WTC11 (cell line): ENCODE measurements around the gene SEMA4D. TPM values are rescaled to one million over a fixed set of nuclear protein-coding genes. Genes with fewer than 3 reads are reported as not detected.

Source experiments
- ATAC-seq: fragments of 200-7000 bp; cut with Tn5 transposase; 2 replicates; pipeline ENCODE4 v1.10.0; 2021; ENCODE audit warnings: mild to moderate bottlenecking, moderate library complexity
- CTCF ChIA-PET: fragments of 300-600 bp; sonication (Branson Sonifier 250); formaldehyde crosslinking; loops from one replicate; lab custom pipeline; 2021; ENCODE audit warnings: antibody characterized with exemption; lab: Charles Lee
- POLR2A ChIA-PET: fragments of 350-600 bp; sonication (Branson Sonifier 250); formaldehyde crosslinking; loops from one replicate; lab custom pipeline; 2021; ENCODE audit warnings: antibody characterized with exemption; lab: Charles Lee
- DNase-seq: peaks from one replicate; pipeline ENCODE4 v3.0.0; 2021; ENCODE audit warnings: low spot score
- H3K27ac Mint-ChIP-seq: 2 replicates; pipeline ENCODE4 v1.8.0; 2021; ENCODE audit warnings: mixed read lengths
- H3K27me3 Mint-ChIP-seq: 2 replicates; pipeline ENCODE4 v1.8.0; 2021; ENCODE audit warnings: low read depth, mild to moderate bottlenecking, moderate library complexity, mixed read lengths
- H3K36me3 Mint-ChIP-seq: 2 replicates; pipeline ENCODE4 v1.8.0; 2021; ENCODE audit warnings: mixed read lengths
- H3K4me1 Mint-ChIP-seq: 2 replicates; pipeline ENCODE4 v1.8.0; 2022; ENCODE audit warnings: mixed read lengths
- H3K4me3 Mint-ChIP-seq: 2 replicates; pipeline ENCODE4 v1.8.0; 2021; ENCODE audit warnings: mild to moderate bottlenecking, moderate library complexity, mixed read lengths
- H3K9me3 Mint-ChIP-seq: 2 replicates; pipeline ENCODE4 v1.8.0; 2021; ENCODE audit warnings: mixed read lengths
- CBFB ChIP-seq: sonication (generic); formaldehyde crosslinking; IDR thresholded peaks from 2 replicates; pipeline ENCODE4 v1.8.1; 2022; ENCODE audit warnings: mild to moderate bottlenecking, low read depth, missing genetic modification reagents
- ETV6 ChIP-seq: sonication (generic); formaldehyde crosslinking; IDR thresholded peaks from 2 replicates; pipeline ENCODE4 v1.8.1; 2022; ENCODE audit warnings: mild to moderate bottlenecking, missing genetic modification reagents
- FOXK1 ChIP-seq: sonication (generic); formaldehyde crosslinking; IDR thresholded peaks from 2 replicates; pipeline ENCODE4 v1.8.0; 2022; ENCODE audit warnings: mild to moderate bottlenecking, moderate library complexity, missing genetic modification reagents
- GABPB1 ChIP-seq: sonication (generic); formaldehyde crosslinking; IDR thresholded peaks from 2 replicates; pipeline ENCODE4 v1.8.1; 2023; ENCODE audit warnings: mild to moderate bottlenecking, missing genetic modification reagents
- GTF2I ChIP-seq: fragments of 250-450 bp; sonication (Bioruptor Pico); conservative IDR thresholded peaks from 2 replicates; pipeline ENCODE4 v1.4.0; 2021; ENCODE audit warnings: mild to moderate bottlenecking
- HMGA2 ChIP-seq: fragments of 250-450 bp; sonication (Bioruptor Pico); IDR thresholded peaks from 2 replicates; pipeline ENCODE4 v1.4.0; 2021; ENCODE audit warnings: mild to moderate bottlenecking, moderate library complexity
- IRF2 ChIP-seq: sonication (generic); formaldehyde crosslinking; IDR thresholded peaks from 2 replicates; pipeline ENCODE4 v1.8.0; 2022; ENCODE audit warnings: low read depth, missing genetic modification reagents, borderline replicate concordance
- JUN ChIP-seq: sonication (generic); formaldehyde crosslinking; IDR thresholded peaks from 2 replicates; pipeline ENCODE4 v1.8.0; 2023; ENCODE audit warnings: mild to moderate bottlenecking, missing genetic modification reagents
- MYBL2 ChIP-seq: sonication (generic); formaldehyde crosslinking; IDR thresholded peaks from 2 replicates; pipeline ENCODE4 v1.8.1; 2023; ENCODE audit warnings: mild to moderate bottlenecking, moderate library complexity, missing genetic modification reagents
- NFATC4 ChIP-seq: fragments of 250-450 bp; sonication (Bioruptor Pico); IDR thresholded peaks from 2 replicates; pipeline ENCODE4 v1.9.0; 2021; ENCODE audit warnings: mild to moderate bottlenecking
- NFYB ChIP-seq: sonication (generic); formaldehyde crosslinking; conservative IDR thresholded peaks from 2 replicates; pipeline ENCODE4 v1.8.0; 2022; ENCODE audit warnings: low read depth, missing genetic modification reagents
- SMAD4 ChIP-seq: sonication (generic); formaldehyde crosslinking; IDR thresholded peaks from 2 replicates; pipeline ENCODE4 v1.8.0; 2022; ENCODE audit warnings: mild to moderate bottlenecking, missing genetic modification reagents
- SP1 ChIP-seq: sonication (generic); formaldehyde crosslinking; conservative IDR thresholded peaks from 2 replicates; pipeline ENCODE4 v1.8.1; 2022; ENCODE audit warnings: missing genetic modification reagents
- ZNF396 ChIP-seq: fragments of 250-450 bp; sonication (Bioruptor Pico); IDR thresholded peaks from 2 replicates; pipeline ENCODE4 v1.8.0; 2021; ENCODE audit warnings: mild to moderate bottlenecking, moderate library complexity, borderline replicate concordance
- ZNF416 ChIP-seq: fragments of 250-450 bp; sonication (Bioruptor Pico); IDR thresholded peaks from 2 replicates; pipeline ENCODE4 v1.9.0; 2021; ENCODE audit warnings: mild to moderate bottlenecking, inconsistent platforms
- total RNA-seq: library from RNA; stranded (reverse); gene quantifications from 3 replicates; pipeline ENCODE4 v1.2.3, GENCODE V29; 2021
- TF ChIP-seq, protein P1 (sequence below): sonication (generic); formaldehyde crosslinking; IDR thresholded peaks from 2 replicates; pipeline ENCODE4 v1.8.1; 2023; ENCODE audit warnings: mild to moderate bottlenecking, missing genetic modification reagents
- TF ChIP-seq, protein P2 (sequence below): sonication (generic); formaldehyde crosslinking; IDR thresholded peaks from 2 replicates; pipeline ENCODE4 v1.8.1; 2023; ENCODE audit warnings: mild to moderate bottlenecking, moderate library complexity, missing genetic modification reagents
- TF ChIP-seq, protein P3 (sequence below): sonication (generic); formaldehyde crosslinking; conservative IDR thresholded peaks from 2 replicates; pipeline ENCODE4 v1.8.1; 2023; ENCODE audit warnings: mild to moderate bottlenecking, low read depth, missing genetic modification reagents, moderate library complexity
- TF ChIP-seq, protein P4 (sequence below): sonication (generic); formaldehyde crosslinking; IDR thresholded peaks from 2 replicates; pipeline ENCODE4 v1.8.0; 2022; ENCODE audit warnings: mild to moderate bottlenecking, missing genetic modification reagents
- TF ChIP-seq, protein P5 (sequence below): sonication (generic); formaldehyde crosslinking; IDR thresholded peaks from 2 replicates; pipeline ENCODE4 v1.8.0; 2022; ENCODE audit warnings: mild to moderate bottlenecking, missing genetic modification reagents
- TF ChIP-seq, protein P6 (sequence below): sonication (generic); formaldehyde crosslinking; IDR thresholded peaks from 2 replicates; pipeline ENCODE4 v1.8.0; 2022; ENCODE audit warnings: mild to moderate bottlenecking, missing genetic modification reagents

The SEMA4D gene
- total RNA-seq, 1 experiment from 2014 or later: 67.8 TPM

DNA sequence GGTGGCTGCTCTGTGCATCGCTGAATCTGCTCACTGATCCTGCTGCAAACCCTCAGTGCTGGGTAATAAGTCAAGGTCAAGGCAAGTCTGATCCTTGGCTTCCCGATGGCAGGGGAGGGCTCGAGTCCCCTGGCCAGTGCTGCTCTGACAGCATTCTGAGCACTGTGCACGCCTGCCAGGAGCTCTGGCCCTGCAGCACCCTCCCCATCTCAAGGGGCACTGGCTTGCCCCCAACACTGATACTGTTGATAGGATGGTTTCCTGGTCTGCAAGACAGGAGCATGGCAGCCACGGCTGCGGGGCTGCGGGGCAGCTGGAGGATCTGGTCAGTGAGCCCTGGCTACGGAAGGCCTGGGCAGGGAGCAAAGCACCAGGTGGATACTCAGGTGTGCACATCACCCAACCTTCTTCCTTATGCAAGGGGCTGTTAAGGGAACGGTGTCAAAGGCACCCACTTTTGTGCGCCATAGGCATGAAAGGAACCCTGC, 107.8 kb downstream of the SEMA4D start:
- Mint-ChIP-seq H3K27me3 (no peaks in the 10 kb centered on the region), H3K9me3 (no peaks in the 10 kb centered on the region), H3K27ac (no peak overlapping the region), H3K4me1 (no peaks in the 10 kb centered on the region), H3K4me3 (no peak overlapping the region), H3K36me3 (peaks cover 68% of the 10 kb centered on the region)
- TF ChIP-seq CBFB (CRISPR knock-in tag) (no peak), NFYB (CRISPR knock-in tag) (no peak), SP1 (CRISPR knock-in tag) (no peak)
- TF ChIP-seq, protein P1, sequence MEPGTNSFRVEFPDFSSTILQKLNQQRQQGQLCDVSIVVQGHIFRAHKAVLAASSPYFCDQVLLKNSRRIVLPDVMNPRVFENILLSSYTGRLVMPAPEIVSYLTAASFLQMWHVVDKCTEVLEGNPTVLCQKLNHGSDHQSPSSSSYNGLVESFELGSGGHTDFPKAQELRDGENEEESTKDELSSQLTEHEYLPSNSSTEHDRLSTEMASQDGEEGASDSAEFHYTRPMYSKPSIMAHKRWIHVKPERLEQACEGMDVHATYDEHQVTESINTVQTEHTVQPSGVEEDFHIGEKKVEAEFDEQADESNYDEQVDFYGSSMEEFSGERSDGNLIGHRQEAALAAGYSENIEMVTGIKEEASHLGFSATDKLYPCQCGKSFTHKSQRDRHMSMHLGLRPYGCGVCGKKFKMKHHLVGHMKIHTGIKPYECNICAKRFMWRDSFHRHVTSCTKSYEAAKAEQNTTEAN (CRISPR knock-in tag): no peak
- POLR2A ChIA-PET: no interaction called here
- CTCF ChIA-PET: no interaction called here
- DNase-seq (no peak), ATAC-seq (no peak)

DNA sequence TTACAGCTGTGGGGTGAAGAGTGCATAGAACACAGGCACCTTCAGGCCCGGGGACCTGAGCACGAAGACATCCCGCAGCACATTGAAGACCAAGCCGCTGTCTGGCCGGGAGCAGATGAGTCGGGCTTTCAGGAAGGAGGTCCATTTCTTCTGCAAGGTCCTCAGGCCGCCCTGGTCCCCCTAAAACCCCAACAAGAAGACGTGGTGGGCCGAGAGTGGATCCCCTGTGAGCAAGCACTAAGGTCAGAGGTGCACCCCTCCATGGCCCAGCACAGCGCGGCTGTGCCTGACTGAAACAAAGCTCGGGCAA, 109.1 kb downstream of the SEMA4D start:
- TF ChIP-seq, protein P2, sequence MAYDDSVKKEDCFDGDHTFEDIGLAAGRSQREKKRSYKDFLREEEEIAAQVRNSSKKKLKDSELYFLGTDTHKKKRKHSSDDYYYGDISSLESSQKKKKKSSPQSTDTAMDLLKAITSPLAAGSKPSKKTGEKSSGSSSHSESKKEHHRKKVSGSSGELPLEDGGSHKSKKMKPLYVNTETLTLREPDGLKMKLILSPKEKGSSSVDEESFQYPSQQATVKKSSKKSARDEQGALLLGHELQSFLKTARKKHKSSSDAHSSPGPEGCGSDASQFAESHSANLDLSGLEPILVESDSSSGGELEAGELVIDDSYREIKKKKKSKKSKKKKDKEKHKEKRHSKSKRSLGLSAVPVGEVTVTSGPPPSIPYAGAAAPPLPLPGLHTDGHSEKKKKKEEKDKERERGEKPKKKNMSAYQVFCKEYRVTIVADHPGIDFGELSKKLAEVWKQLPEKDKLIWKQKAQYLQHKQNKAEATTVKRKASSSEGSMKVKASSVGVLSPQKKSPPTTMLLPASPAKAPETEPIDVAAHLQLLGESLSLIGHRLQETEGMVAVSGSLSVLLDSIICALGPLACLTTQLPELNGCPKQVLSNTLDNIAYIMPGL (CRISPR knock-in tag): no peak
- TF ChIP-seq ZNF416 (no peak), SP1 (CRISPR knock-in tag) (no peak), IRF2 (no peak), GTF2I (CRISPR knock-in tag) (no peak), SMAD4 (CRISPR knock-in tag) (no peak), MYBL2 (no peak), HMGA2 (CRISPR knock-in tag) (no peak), ETV6 (CRISPR knock-in tag) (no peak), ZNF396 (CRISPR knock-in tag) (no peak), JUN (CRISPR knock-in tag) (no peak)
- TF ChIP-seq, protein P3, sequence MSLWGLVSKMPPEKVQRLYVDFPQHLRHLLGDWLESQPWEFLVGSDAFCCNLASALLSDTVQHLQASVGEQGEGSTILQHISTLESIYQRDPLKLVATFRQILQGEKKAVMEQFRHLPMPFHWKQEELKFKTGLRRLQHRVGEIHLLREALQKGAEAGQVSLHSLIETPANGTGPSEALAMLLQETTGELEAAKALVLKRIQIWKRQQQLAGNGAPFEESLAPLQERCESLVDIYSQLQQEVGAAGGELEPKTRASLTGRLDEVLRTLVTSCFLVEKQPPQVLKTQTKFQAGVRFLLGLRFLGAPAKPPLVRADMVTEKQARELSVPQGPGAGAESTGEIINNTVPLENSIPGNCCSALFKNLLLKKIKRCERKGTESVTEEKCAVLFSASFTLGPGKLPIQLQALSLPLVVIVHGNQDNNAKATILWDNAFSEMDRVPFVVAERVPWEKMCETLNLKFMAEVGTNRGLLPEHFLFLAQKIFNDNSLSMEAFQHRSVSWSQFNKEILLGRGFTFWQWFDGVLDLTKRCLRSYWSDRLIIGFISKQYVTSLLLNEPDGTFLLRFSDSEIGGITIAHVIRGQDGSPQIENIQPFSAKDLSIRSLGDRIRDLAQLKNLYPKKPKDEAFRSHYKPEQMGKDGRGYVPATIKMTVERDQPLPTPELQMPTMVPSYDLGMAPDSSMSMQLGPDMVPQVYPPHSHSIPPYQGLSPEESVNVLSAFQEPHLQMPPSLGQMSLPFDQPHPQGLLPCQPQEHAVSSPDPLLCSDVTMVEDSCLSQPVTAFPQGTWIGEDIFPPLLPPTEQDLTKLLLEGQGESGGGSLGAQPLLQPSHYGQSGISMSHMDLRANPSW (CRISPR knock-in tag): no peak
- TF ChIP-seq, protein P4, sequence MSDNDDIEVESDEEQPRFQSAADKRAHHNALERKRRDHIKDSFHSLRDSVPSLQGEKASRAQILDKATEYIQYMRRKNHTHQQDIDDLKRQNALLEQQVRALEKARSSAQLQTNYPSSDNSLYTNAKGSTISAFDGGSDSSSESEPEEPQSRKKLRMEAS (CRISPR knock-in tag): no peak
- DNase-seq: no peak
- Mint-ChIP-seq H3K4me3 (no peak overlapping the region), H3K4me1 (no peaks in the 10 kb centered on the region), H3K9me3 (no peaks in the 10 kb centered on the region), H3K36me3 (peaks cover 60% of the 10 kb centered on the region), H3K27ac (no peak overlapping the region), H3K27me3 (no peaks in the 10 kb centered on the region)
- no peak for ATAC-seq
- ChIA-PET POLR2A (no interaction called here), CTCF (interaction anchor here (0.9 kb wide), 1 partner anchor 205 kb away, joined by 3 read pairs; no protein-coding TSS in a partner anchor)

DNA sequence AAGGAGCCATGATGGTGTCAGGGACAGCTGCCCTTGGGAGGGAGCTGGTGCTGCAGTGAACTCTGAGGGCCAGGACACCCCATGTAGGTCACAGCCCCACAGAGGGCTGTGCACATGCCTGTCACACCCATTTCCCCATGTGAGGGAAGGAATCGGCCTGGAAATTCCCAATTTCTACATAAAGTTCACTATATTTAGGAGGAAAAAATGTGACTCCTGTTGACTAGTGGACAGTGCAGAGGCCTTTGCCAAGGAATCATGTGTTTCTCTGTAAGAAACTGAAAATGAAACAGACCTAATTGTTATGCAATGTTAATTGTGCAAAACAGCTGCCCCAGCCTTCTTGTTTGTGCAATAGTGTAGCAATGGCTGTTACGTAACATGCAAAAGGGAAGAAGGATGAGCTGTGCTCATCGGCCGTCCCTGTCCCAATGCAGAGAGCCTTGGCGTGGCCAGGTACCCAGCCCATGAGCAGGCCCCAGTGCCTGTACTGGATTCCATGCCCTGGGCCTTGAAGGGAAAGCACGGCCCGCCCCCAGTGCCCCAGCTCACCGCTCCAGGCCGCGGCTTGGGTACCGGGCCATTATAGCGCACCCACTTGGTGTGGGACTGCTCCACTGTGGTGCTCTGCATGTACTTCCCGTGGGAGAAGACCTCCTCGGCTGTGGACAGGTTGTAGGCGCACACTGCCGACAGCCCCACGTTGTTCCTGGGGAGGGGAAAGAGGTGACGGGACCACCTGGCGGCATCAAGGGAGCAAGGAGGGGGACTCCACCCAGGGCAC, 109.6 kb downstream of the SEMA4D start:
- Mint-ChIP-seq H3K27ac (no peak overlapping the region), H3K4me3 (no peak overlapping the region), H3K9me3 (no peaks in the 10 kb centered on the region), H3K27me3 (no peaks in the 10 kb centered on the region), H3K4me1 (no peaks in the 10 kb centered on the region), H3K36me3 (peaks cover 55% of the 10 kb centered on the region)
- POLR2A ChIA-PET: no interaction called here
- ATAC-seq (no peak), DNase-seq (no peak)
- TF ChIP-seq, protein P5, sequence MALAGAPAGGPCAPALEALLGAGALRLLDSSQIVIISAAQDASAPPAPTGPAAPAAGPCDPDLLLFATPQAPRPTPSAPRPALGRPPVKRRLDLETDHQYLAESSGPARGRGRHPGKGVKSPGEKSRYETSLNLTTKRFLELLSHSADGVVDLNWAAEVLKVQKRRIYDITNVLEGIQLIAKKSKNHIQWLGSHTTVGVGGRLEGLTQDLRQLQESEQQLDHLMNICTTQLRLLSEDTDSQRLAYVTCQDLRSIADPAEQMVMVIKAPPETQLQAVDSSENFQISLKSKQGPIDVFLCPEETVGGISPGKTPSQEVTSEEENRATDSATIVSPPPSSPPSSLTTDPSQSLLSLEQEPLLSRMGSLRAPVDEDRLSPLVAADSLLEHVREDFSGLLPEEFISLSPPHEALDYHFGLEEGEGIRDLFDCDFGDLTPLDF (CRISPR knock-in tag): no peak
- TF ChIP-seq GABPB1 (CRISPR knock-in tag) (peak; percentile 90), NFATC4 (CRISPR knock-in tag) (no peak), JUN (CRISPR knock-in tag) (no peak), FOXK1 (CRISPR knock-in tag) (no peak), HMGA2 (CRISPR knock-in tag) (no peak)
- TF ChIP-seq, protein P6, sequence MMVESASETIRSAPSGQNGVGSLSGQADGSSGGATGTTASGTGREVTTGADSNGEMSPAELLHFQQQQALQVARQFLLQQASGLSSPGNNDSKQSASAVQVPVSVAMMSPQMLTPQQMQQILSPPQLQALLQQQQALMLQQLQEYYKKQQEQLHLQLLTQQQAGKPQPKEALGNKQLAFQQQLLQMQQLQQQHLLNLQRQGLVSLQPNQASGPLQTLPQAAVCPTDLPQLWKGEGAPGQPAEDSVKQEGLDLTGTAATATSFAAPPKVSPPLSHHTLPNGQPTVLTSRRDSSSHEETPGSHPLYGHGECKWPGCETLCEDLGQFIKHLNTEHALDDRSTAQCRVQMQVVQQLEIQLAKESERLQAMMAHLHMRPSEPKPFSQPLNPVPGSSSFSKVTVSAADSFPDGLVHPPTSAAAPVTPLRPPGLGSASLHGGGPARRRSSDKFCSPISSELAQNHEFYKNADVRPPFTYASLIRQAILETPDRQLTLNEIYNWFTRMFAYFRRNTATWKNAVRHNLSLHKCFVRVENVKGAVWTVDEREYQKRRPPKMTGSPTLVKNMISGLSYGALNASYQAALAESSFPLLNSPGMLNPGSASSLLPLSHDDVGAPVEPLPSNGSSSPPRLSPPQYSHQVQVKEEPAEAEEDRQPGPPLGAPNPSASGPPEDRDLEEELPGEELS (CRISPR knock-in tag): no peak
- CTCF ChIA-PET: interaction anchor here (0.9 kb wide), 1 partner anchor 205 kb away, joined by 3 read pairs; no protein-coding TSS in a partner anchor
